H1 (cell line): ENCODE results near the gene ZNF527. TPM values are rescaled to one million over a fixed set of nuclear protein-coding genes. Genes with fewer than 3 reads are reported as not detected.

Source experiments
- SRF ChIP-seq: IDR thresholded peaks from 2 replicates; pipeline ENCODE4 v1.6.1; 2011; ENCODE audit warnings: mild to moderate bottlenecking, low read depth, low read length, moderate library complexity
- polyA plus RNA-seq, 7 experiments: library from polyadenylated mRNA; depleted of rRNA in 3 of 7; stranded (reverse) in 5 of 7; unstranded in 2 of 7; fragments of >200 nt in 5 of 7; fragments of 200-250 nt in 2 of 7; gene quantifications; 1 replicate in 5 of 7; 2 replicates in 1 of 7; 4 replicates in 1 of 7; pipeline versions ENCODE4 v1.2.1 to v1.2.3, GENCODE V29; 2011 to 2013; ENCODE audit warnings: missing spikeins in 2 of 7, mixed read lengths in 2 of 7
- total RNA-seq: library from RNA; stranded (reverse); fragmentation: NEBNext Ultra II Directional; extraction: Animal tissue kit (Norgen Biotek cat#: 25700); gene quantifications from 2 replicates; pipeline ENCODE4 v1.2.1, GENCODE V29; 2021
- TF ChIP-seq, protein P1 (sequence below): fragments of 300-600 bp; sonication (generic); IDR thresholded peaks from 2 replicates; pipeline ENCODE4 v1.7.1; 2012; ENCODE audit warnings: low read length, moderate library complexity, mild to moderate bottlenecking, inconsistent platforms; ENCODE audit not compliant: insufficient replicate concordance
- TF ChIP-seq, protein P2 (sequence below): IDR thresholded peaks from 2 replicates; pipeline ENCODE4 v1.6.1; 2012; ENCODE audit warnings: inconsistent platforms

ZNF527 gene
- total and polyA plus RNA-seq, 2 of the 8 experiments (the other 6 are each of a cell fraction or from before 2014, with no cell fraction given): 2.1 to 4.5 TPM

GRCh38 chr19:37401078-37401477 is 30.2 kb downstream of the ZNF527 start (continued):
- TF ChIP-seq, protein P1, sequence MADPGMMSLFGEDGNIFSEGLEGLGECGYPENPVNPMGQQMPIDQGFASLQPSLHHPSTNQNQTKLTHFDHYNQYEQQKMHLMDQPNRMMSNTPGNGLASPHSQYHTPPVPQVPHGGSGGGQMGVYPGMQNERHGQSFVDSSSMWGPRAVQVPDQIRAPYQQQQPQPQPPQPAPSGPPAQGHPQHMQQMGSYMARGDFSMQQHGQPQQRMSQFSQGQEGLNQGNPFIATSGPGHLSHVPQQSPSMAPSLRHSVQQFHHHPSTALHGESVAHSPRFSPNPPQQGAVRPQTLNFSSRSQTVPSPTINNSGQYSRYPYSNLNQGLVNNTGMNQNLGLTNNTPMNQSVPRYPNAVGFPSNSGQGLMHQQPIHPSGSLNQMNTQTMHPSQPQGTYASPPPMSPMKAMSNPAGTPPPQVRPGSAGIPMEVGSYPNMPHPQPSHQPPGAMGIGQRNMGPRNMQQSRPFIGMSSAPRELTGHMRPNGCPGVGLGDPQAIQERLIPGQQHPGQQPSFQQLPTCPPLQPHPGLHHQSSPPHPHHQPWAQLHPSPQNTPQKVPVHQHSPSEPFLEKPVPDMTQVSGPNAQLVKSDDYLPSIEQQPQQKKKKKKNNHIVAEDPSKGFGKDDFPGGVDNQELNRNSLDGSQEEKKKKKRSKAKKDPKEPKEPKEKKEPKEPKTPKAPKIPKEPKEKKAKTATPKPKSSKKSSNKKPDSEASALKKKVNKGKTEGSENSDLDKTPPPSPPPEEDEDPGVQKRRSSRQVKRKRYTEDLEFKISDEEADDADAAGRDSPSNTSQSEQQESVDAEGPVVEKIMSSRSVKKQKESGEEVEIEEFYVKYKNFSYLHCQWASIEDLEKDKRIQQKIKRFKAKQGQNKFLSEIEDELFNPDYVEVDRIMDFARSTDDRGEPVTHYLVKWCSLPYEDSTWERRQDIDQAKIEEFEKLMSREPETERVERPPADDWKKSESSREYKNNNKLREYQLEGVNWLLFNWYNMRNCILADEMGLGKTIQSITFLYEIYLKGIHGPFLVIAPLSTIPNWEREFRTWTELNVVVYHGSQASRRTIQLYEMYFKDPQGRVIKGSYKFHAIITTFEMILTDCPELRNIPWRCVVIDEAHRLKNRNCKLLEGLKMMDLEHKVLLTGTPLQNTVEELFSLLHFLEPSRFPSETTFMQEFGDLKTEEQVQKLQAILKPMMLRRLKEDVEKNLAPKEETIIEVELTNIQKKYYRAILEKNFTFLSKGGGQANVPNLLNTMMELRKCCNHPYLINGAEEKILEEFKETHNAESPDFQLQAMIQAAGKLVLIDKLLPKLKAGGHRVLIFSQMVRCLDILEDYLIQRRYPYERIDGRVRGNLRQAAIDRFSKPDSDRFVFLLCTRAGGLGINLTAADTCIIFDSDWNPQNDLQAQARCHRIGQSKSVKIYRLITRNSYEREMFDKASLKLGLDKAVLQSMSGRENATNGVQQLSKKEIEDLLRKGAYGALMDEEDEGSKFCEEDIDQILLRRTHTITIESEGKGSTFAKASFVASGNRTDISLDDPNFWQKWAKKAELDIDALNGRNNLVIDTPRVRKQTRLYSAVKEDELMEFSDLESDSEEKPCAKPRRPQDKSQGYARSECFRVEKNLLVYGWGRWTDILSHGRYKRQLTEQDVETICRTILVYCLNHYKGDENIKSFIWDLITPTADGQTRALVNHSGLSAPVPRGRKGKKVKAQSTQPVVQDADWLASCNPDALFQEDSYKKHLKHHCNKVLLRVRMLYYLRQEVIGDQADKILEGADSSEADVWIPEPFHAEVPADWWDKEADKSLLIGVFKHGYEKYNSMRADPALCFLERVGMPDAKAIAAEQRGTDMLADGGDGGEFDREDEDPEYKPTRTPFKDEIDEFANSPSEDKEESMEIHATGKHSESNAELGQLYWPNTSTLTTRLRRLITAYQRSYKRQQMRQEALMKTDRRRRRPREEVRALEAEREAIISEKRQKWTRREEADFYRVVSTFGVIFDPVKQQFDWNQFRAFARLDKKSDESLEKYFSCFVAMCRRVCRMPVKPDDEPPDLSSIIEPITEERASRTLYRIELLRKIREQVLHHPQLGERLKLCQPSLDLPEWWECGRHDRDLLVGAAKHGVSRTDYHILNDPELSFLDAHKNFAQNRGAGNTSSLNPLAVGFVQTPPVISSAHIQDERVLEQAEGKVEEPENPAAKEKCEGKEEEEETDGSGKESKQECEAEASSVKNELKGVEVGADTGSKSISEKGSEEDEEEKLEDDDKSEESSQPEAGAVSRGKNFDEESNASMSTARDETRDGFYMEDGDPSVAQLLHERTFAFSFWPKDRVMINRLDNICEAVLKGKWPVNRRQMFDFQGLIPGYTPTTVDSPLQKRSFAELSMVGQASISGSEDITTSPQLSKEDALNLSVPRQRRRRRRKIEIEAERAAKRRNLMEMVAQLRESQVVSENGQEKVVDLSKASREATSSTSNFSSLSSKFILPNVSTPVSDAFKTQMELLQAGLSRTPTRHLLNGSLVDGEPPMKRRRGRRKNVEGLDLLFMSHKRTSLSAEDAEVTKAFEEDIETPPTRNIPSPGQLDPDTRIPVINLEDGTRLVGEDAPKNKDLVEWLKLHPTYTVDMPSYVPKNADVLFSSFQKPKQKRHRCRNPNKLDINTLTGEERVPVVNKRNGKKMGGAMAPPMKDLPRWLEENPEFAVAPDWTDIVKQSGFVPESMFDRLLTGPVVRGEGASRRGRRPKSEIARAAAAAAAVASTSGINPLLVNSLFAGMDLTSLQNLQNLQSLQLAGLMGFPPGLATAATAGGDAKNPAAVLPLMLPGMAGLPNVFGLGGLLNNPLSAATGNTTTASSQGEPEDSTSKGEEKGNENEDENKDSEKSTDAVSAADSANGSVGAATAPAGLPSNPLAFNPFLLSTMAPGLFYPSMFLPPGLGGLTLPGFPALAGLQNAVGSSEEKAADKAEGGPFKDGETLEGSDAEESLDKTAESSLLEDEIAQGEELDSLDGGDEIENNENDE: no peak
- TF ChIP-seq SRF: no peak
- TF ChIP-seq, protein P2, sequence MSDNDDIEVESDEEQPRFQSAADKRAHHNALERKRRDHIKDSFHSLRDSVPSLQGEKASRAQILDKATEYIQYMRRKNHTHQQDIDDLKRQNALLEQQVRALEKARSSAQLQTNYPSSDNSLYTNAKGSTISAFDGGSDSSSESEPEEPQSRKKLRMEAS: no peak
